Germinal center (tissue), 1 donor: ENCODE measurements around the gene FCN3.
"Not testable (repeated sequence)": the region's sequence is repeated elsewhere in the genome, so short reads cannot be mapped to it uniquely, and the experiment has no call there.

Experiments
- DNase-seq: peaks from one replicate; pipeline ENCODE4 v3.0.0; 2012; ENCODE audit warnings: mixed read lengths, low spot score

FCN3 gene

DNA sequence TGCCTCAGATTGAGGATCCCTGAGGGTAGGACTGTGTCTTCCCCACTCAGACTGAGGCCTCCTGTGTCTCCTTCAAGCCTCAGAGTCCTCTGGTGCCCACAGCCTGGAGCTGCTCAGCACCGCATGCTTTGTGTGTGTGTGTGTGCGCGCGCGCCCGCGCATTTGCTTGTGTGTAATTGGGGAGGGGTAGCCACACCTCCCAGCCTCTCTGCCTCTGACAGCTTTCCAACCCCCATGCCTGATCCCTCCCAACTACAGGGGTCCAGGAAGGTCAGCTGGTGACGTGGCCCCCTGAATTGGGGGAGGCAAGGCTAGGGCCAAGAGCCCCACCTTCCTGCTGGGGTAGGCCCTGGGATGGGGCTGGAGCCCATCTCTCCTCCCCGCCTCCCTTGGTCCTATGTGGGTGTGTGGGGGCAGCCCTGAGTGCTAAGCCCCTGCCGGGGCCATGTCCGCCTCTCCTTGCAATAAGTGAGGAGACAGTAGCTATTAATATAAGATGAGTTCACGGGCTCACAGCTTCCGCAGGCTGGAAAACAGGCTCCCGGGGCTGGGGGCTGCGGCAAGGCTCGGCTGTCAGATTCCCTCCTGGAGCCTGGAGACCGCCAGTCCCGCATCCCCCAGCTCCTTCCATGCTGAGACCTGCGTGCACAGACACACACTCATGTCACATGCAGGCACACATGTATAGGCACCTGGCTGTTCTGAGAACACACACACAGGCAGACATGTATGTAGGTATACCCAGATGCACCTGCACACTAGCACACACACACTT is 24.8 kb upstream of the FCN3 start:
- DNase-seq = no peak

DNA sequence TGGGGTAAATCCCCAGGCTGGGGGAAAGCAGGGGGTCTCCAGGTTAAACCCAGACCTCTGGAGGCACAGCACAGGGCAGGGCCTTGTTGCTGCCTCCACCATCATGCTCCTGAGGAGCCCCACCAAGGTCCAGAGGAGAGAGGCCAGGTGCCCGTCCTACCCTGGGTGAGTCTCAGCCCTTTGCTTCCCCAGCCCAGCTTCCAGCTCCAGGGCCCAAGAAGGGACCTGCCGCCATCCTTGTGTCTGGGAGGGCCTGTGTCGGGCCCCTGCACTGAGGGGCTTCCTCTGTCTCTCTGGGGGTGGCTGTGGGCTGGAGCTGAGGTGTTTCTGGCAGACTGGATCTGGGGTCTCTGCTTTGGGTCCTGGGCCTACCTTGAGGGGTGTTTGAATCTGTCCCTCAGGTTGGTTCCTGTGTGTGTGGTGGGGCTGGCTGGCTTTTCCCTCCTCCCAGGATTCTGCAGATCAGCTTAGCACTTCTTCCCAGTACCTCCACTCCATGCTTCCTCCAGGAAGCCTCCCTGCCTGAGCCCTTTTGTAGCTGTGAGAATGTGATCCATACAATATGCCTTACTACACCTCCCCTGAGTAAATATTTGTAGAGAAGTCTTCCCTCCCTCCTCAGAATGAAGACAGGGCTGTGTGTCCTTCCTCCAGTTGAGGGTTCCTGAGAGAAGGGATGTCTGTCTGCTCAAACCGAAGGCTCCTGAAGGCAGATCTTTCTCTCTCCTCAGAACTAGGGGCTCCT is 24.0 kb upstream of the FCN3 start:
- DNase-seq = no peak

GRCh38 chr1:27397749-27398148 is 23.1 kb upstream of the FCN3 start:
- no peak for DNase-seq

DNA sequence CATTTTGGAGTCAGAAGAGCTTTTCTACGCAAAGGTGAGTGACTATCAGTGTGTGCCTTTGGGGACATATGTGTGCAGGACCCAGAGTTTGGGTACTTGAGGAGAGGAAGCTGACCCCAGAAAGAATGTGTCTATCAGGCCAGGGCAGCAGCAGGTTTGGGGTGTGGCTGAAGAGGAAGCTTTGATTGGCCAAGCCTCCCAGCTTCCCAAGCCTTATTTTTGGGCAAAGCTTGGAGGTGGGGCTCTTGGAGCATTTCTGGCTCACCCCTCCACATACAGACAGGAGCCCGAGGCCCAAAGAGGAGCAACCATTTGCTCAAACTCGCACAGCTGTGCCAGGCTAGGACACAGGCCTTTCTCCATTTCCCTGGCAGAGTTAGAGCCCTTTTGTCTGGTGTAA is 22.5 kb upstream of the FCN3 start:
- DNase-seq = no peak

DNA sequence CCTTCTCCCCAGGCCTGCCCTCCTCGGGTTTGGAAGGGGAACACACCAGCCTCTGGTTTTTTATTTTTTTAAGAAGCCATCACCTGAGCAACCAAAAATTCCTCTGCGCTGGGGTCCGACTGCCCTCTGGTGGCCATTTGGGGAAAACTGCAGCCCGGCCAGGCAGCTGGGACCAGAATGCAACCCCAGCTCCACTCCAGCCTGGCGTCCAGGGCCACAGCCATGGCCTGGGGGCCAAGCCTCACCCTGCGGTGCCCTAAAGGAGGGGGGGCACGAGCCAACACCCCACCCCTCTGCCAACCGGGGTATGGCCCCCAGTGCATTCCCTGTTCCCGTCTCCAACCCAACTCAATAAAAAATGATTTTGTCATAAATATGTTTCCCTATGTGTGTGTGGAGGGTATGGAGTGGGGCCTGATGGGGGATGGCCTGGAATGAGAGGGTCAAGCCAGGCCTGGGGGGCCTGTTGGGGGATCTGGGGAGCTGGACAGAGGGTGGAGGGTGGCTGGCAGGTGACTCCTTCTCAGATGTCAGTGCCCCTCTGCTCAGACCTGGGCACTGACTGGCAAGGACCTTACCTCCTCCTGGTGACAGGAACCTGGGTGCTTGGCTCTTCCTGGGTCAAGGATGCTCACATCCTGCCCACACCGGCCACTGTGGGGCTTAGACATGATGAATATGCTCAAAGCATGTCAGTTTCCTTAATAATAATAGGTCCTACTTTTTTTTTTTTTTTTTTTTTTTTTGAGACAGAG is 21.0 kb upstream of the FCN3 start:
- DNase-seq = peak; percentile 87

DNA sequence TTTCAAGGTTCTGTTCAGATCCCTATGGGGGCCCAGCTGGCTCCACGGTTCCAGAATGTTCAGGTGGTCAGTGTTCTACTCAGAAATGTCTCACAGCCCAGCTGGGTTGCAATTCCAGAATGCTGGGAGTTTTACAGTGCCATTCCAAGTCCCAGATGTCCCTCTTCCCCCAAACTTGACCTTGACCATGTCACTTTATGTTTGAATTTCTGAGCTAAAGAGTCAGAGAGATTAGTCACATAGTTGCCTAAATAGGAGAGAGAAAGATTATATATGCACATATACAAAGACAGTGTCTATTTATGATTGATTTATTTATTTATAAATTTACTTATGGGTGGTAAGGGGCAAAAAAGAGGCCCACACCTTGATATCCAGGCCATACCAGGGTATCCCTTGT is 20.3 kb upstream of the FCN3 start:
- no peak for DNase-seq

DNA sequence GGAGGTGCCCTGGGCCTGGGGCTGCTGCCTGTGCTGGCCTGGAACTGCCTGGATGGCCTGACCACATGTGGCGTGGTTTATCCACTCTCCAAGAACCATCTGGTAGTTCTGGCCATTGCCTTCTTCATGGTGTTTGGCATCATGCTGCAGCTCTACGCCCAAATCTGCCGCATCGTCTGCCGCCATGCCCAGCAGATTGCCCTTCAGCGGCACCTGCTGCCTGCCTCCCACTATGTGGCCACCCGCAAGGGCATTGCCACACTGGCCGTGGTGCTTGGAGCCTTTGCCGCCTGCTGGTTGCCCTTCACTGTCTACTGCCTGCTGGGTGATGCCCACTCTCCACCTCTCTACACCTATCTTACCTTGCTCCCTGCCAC is 19.6 kb upstream of the FCN3 start:
- no peak for DNase-seq

- no peak for DNase-seq
Observed at GRCh38 chr1:27393641-27394281, 19.1 kb upstream of the FCN3 start.

DNA sequence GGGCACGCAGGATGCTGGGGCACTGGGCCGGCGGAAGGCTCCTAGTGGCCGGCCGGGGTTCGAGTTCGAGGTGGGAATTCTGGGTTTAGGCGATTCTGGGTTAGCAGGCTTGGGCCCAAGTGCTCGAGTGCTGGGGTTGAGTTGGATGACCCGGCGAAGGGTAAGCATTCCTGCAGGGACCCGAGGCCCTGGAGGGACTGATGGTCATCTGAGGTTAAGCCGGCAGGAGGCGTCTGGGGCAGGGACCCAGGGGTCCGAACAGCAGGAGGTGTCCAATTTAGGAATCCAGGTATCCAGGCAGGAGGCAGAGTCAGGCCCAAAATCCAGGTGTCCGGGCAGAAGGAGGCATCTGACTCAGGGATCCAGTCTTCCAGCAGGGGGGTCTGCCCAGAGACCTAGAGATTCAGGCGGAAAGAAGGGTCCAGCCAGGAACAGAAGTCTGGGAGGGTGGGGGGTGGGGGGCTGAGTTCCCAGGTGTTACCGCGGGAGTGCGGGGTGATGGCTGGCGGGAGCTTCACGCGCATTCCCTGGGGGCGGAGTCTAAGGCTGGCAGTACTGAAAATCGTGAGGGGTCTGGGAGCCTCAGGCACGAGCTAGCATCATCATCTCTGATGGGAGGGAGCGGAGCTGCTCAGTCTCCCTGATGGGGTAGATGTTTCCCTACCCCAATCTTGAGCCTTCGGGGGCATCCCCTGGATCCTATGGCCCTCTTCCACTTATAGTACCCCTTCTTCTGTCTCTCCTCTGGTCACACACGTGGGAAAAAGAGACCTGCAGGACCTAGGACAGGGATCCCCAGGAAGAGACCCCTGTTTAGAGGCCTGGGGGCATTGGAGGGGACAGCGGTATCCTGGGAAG is 18.4 kb upstream of the FCN3 start:
- no peak for DNase-seq

DNA sequence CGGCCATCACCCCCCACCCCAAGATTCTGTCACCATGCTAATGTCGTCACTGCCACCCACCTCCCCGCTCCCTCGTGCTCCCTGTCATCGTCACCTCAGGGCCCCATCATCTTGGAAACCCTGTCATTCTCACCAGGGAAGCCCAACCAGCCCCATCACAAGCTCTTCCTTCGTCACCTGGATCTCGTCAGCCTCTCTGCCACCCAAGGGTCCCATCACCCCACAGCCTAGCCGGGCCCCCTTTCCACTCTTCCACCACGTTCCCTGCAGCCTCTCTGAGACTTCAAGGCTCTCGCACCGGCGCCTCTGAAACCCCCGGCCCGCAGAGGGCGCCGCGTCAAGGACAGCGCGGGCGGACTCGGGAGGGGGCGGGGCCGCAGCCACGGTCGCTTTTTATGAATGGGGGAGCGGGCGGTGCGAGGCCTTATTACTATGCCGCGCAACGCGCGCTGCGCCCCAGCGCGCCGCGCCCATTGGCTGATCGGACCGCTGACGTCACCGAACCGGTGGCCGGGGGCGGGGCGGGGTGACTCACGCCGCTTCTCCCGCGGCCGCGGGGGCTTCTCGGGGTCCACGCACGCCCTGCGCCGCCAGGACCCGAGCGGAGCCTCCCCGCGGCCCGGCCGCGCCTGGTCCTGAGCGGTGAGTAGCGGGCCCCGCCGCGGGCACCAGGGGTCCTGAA is 17.6 kb upstream of the FCN3 start, which contains the start of gene GPR3:
Gene GPR3 (plus strand): TSS at position 527 of the 682 bp plus-strand sequence. CDS start 1,177 bp downstream, outside the sequence.
- DNase-seq = peak; percentile 95

- peak; percentile 41 for DNase-seq
Observed at GRCh38 chr1:27391511-27392095, 17.0 kb upstream of the FCN3 start.

DNA sequence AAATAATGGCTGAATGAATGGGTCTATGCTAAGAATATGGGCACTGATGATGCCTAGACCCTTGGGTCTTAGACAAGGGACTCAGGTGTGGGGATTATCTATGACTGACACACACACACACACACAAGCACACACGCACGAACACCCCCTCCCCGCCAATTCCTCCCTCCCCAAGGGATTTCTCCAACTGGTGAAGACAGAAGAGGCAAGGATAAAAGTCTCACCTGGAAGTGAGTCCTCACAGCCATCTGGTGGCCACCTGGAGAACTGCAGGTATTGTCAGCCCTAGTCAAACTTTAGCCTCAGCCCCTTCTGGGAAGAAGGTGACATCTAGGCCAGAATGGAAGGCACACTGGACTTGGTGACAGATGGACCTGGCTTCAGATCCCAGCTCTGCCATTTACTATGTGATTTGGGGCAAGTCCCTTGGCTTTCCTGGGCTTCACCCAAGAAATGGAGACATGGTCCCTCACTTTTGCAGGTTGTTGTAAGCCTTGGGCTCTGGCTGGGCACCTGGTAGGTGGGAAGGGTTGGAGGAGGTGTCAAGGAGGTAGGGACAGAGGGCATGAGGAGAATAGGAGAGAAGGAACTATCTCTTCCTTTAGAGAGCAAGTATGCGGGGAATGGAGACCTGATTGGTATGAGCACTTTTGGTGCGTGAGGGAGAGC is 13.8 kb upstream of the FCN3 start:
- peak; percentile 76 for DNase-seq

- not testable (repeated sequence) for DNase-seq
Observed at GRCh38 chr1:27384797-27385196, 10.2 kb upstream of the FCN3 start.

DNA sequence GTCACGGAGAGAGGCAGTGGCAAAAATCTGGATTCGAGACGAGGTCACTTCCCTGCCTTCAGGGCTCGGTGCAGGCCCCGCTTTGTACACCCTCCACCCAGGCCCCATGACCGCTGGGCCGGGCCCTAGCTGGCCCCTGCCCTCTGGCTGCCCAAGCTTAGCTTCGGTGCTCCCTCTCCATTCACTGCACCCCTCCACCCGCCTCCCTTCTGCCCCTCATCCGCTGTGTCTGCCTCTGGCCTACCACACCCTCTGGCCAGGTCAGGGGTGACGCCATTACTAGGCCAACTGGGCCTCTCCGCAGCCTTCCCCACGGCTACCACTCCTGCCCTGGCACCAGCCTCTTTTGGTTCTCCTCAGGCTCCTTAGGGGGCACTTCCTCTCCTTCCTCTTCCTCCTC is 9.0 kb upstream of the FCN3 start:
- no peak for DNase-seq

- DNase-seq = peak; percentile 57
Observed at GRCh38 chr1:27383039-27383605, 8.5 kb upstream of the FCN3 start, which contains the start of gene CD164L2. CD164L2 (minus strand) TSS chr1:27383333; CDS start chr1:27383239, 94 bp downstream.

- no peak for DNase-seq
Observed at GRCh38 chr1:27381969-27382762, 7.5 kb upstream of the FCN3 start.

DNA sequence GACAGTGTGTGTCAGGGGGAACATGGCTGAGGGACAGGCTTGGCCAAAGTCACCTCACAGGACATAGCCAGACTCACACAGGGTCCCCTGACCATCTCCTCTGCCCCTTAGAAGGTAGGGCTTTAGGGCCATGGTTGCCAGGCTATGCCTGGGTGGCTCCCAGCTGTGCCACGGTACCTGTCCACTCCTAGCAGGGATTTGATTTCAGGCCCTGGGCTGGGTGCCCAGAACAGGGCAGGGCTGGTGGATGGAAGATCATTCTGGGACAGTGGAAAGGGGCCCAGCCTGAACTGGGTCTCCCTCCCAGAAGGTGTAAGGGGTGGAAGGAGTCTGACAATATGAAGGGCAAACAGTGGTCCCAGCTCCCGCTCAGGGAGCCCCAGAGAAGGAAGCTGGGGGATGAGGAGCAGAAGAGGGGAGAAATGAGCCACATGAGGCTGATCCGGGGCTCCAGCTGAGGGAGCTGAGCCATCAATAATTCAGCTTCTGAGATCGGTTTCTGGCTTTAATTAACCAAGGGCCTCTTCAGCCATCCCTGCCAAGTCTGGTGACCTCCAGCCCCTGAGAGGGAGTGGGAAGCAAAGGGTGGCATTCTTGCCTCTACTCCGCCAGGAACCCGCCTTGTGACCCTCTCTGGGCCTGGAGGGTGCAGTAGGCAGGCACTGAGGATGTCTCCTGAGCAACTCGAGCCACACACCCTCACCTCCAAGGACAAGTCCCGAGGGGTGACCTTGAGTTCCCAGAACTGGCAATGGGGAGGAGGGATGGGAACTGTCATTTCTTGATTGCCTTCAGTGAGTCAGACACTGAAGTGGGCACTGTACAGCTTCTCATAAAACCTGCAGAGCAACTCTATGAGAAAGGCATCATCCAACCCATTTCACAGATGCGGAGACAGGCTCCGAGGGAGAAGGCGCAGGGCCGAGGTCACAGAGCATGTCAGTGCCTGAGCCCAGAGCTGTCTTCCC is 6.4 kb upstream of the FCN3 start:
- no peak for DNase-seq
